ENCODE measurements around the gene PTPRN.

DNA sequence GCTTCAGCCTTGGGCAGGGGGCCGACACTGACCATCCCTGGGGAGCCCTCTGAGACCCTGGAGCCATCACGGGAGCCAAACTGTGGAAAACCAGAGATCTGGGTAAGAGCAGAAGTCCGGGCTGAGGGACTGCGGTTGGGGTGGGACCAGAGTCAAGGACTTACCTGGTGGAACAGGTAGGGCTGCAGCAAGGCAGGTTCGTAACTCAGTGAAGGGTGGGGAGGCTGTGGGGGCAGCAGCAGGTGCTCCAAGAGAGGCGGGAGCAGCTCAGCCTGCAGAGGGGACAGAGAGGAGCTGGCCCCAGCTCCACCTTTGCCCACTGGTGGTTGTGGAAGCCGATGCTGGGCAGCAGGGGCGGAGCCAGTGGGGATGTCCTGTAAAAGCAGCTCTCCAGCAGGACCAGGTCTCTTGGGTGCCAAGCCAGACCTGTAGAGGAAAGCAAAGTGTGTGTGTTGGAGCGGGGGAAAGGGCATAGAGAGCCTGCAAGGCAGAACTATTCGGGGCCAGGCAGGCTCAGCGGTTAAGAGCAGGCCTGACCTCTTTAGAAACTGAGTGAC is 6.7 kb downstream of the PTPRN start:
- no peak for TF ChIP-seq CTCF (IDR thresholded peaks at IDR 0.05; ENCODE audit: control extremely low read depth in 1 of 3, insufficient read depth in 1 of 3, low read depth in 1 of 3, low read length in 3 of 3)
- no peak for TF ChIP-seq SIRT6 (IDR thresholded peaks at IDR 0.05; ENCODE audit: low read length)
- no peak for TF ChIP-seq POLR2AphosphoS5 (IDR thresholded peaks at IDR 0.05; ENCODE audit: low read depth, low read length)
- TF ChIP-seq POLR2A (IDR thresholded peaks at IDR 0.05; ENCODE audit: control extremely low read depth in 1 of 2, low read depth in 2 of 2, low read length in 2 of 2) = no peak
